ENCODE data around the gene ZNF471.

Gene ZNF471

DNA sequence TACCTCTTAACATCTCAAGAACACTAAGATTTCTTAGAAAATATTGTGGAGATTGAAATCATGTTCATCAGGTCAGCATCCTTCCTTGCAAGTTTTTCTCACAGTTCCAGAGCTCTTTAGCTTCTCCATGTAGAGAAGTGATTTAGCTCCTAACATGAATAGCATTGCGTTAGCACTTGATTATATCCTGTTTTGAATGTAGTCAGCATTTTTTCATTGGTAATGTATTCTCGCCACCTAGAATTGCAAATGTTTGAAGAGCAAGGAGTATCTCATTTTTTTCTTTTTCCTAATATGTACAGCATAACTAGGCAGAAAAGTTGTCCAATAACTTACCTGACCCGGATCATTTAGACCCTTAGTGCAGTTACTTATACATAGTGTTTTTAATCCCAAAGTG lies 66.3 kb downstream of the ZNF471 start:
- DNase-seq (ENCODE audit: low read depth): no peak

DNA sequence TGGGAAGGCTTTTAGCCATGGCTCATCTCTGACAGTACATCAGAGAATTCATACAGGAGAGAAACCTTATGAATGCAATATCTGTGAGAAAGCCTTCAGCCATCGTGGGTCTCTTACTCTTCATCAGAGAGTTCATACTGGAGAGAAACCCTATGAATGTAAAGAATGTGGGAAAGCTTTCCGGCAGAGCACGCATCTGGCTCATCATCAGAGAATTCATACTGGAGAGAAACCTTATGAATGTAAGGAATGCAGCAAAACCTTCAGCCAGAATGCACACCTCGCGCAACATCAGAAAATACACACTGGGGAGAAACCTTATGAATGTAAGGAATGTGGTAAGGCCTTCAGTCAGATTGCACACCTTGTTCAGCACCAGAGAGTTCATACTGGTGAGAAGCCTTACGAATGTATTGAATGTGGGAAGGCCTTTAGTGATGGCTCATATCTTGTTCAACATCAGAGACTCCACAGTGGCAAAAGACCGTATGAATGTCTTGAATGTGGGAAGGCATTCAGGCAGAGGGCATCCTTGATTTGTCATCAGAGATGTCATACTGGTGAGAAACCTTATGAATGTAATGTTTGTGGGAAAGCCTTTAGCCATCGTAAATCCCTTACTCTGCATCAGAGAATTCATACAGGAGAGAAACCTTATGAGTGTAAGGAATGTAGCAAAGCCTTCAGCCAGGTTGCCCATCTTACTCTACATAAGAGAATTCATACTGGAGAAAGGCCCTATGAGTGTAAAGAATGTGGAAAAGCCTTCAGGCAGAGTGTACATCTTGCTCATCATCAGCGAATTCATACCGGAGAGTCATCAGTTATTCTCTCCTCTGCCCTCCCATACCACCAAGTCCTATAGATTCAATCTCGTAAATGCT lies 70.3 kb downstream of the ZNF471 start:
- DNase-seq (ENCODE audit: low read depth): no peak

All from fibroblast of gingiva (primary cell).